ENCODE data around the gene KRTAP10-5. TPM values are rescaled to one million over a fixed set of nuclear protein-coding genes. Genes with fewer than 3 reads are reported as not detected.
"Not testable (repeated sequence)": the region's sequence is repeated elsewhere in the genome, so short reads cannot be mapped to it uniquely, and the experiment has no call there.

The KRTAP10-5 gene
- total RNA-seq, 1 donor from 2014 or later, result not detected

DNA sequence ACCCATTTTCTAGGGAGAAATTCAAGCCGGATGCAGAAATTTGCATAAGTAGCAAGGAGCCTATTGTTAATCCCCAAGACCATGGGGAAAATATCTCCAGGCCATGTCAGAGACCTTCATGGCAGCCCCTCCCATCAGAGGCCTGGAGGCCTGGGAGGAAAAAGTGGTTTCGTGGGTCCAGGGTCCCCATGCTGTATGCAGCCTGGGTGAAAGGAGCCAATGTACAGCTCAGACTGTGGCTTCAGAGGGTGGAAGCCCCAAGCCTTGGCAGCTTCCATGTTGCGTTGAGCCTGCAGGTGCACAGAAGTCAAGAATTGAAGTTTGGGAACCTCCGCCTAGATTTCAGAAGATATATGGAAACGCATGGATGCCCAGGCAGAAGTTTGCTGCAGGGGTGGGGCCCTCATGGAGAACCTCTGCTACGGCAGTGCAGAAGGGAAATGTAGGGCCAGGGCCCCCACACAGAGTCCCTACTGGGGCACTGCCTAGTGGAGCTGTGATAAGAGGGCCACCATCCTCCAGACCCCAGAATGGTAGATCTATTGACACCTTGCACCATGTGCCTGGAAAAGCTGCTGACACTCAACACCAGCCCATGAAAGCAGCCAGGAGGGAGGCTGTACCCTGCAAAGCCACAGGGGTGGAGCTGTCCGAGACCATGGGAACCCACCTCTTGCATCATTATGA is 29.9 kb upstream of the KRTAP10-5 start:
- not testable (repeated sequence) for DNase-seq (ENCODE audit: low spot score)

- DNase-seq (ENCODE audit: low spot score), result no peak
Measured at GRCh38 chr21:44609193-44609592, 28.8 kb upstream of the KRTAP10-5 start.

DNA sequence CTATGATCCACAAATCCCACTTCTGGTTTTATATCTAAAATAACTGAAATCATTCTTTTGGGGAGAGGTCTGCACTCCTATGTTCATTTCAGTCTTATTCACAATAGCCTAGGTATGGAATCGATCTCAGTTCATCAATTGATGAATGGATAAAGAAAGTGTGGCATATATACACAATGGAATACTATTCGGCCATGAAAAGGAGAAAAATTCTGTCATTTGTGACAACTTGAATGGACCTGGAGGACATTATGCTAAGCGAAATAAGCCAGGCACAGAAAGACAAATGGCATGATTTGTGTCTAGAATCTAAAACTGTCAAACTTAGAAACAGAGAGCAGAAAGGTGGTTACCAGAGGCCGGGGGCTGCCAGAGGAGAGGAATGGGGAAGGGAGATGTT is 26.1 kb upstream of the KRTAP10-5 start:
- DNase-seq (ENCODE audit: low spot score), result no peak

DNA sequence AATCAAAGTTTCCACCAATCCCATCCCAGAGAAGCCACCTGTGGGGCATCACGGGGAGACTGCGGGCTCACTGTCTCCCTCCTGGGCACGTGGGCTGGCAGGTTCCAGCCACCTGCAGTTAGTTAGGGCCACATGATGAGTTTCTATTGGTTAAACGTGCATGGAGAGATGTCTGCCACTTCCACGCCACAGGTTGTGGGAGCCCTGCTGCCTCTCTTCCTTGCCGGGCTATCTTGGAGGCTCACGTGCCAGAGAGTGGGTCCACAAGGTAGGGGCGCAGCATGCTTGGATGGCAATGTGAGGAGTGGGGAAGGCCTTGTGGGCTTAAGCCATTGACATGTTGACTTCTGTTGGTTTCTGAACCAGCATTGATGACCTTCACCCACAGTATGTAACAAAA is 23.5 kb upstream of the KRTAP10-5 start:
- DNase-seq (ENCODE audit: low spot score), result no peak

DNA sequence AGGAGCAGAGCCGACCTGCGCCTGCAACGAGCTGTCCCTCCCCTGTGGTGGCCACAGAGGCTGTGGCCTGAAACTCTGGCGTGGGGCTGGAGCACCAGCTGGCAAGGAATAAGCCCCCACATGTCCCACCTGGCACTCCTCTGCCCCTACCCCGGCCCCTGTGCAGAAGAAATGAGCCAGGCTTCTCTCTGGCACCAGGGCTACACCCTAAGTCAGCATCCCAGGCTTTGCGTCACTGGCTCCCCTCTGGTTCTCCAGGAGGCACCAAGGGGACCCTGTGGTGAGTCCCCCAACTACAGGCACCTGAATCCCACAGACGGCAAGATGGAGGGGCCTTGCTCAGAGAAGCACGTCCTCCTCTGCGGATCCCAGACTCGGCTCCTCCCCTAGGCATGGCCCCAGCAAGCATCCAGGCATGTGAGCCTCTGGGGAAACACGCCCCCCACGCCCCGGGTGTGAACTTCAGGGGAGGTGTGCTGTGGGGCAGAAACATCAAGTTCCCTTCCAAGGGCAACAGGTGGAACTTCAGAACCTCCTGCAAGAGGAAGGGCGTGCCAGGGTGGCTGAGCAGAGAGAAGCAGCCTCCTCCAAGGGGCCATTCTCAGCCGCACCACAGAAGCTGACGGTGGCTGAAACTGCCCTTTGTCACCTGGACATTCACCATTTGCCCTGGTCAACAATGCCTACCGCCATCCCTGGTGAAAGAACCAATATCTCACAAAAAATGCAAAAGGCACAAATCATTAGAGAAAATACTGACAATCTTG is 22.9 kb upstream of the KRTAP10-5 start:
- no peak for DNase-seq (ENCODE audit: low spot score)

DNA sequence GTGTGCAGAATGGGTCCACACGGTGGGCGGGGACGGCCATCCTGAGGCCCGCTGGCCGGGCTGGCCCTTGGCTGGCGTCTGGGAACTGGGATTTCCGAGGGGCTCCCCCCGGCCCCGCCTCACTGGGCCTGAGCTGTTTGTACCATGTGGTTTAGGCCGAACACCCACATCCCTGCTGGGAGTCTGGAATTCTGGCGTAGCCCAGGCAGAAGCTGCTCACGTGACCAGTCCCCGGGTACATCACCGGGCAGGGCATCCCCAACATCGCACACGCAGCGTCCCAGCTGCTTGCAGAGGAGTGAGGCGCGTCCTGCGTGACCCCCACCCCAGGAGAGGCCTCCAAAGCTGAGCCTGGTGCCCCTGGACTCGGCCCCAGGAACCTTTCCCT is 22.1 kb upstream of the KRTAP10-5 start:
- no peak for DNase-seq (ENCODE audit: low spot score)

GRCh38 chr21:44601596-44602462 is 21.4 kb upstream of the KRTAP10-5 start:
- DNase-seq (ENCODE audit: low spot score), result no peak

DNA sequence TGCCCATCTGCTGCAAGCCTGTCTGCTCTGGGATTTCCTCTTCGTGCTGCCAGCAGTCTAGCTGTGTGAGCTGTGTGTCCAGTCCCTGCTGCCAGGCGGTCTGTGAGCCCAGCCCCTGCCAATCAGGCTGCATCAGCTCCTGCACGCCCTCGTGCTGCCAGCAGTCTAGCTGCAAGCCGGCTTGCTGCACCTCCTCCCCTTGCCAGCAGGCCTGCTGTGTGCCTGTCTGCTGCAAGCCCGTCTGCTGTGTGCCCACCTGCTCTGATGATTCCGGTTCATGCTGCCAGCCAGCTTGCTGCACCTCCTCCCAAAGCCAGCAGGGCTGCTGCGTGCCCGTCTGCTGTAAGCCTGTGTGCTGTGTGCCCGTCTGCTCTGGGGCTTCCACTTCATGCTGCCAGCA is 20.7 kb upstream of the KRTAP10-5 start:
- not testable (repeated sequence) for DNase-seq (ENCODE audit: low spot score)

DNA sequence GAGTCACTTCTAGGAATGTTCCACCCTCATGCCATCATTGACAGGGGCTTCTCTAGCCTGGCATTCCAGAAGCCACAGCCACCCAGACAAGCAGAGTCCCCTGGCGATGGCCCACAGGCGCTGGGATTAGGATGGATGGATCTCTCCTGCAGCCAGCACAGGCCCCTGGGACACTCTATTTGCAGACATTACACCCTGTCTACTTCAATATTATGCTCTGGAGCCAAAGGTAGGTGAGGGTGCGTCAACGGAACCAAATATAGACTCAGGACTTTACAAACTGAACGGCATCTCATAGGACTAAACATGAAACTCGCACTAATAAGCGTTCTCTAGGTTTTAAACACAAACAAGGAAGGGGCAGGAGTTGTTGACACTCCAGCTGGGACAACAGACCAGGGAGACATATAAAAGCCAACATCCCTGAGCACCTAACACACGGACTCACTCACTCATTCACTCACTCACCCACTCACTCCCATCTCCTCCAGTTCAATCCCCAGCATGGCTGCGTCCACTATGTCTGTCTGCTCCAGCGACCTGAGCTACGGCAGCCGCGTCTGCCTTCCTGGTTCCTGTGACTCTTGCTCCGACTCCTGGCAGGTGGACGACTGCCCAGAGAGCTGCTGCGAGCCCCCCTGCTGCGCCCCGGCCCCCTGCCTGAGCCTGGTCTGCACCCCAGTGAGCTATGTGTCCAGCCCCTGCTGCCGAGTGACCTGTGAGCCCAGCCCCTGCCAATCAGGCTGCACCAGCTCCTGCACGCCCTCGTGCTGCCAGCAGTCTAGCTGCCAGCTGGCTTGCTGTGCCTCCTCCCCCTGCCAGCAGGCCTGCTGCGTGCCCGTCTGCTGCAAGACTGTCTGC is 19.9 kb upstream of the KRTAP10-5 start, which contains the start of gene KRTAP10-7:
TSS of gene KRTAP10-7 (plus strand) at position 480 of the 861 bp plus-strand sequence. CDS start at position 505, 25 bp downstream.
- DNase-seq (ENCODE audit: low spot score), result not testable (repeated sequence)

DNA sequence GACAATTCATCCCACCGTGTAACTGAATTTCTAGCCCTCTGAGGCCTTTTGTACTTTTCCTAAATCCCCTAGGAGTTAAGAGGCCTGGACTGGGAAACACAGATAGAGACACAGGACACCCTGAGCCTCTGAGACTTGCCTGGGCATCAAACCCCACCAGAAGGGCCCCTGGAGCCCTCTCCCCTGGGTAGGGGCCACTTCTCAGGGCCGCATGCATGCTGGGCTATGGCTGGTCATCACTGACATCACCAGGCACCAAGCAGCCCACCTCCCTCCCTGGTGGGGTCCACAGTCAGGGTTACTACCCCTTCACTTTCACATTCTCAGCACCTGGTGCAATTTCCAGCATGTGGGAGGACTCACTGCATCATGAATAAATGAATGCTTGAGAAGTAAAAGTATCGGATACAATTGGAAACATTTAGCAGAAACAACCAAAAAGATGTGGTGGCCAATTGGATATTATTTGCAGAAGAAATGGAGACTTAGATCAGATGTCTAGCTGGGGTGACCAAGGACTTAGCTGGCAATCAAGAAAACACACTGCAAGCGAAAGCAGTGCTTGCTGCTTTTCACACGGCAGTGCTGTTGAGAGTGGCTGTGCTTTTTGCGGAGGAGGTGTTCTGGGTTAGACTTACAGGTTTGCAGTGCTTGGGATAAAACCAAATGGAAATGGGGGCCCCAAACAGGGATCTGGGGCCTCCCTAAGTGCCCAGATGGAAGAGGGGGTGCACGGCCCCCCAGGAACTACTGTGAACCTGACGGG is 19.0 kb upstream of the KRTAP10-5 start:
- no peak for DNase-seq (ENCODE audit: low spot score)

DNA sequence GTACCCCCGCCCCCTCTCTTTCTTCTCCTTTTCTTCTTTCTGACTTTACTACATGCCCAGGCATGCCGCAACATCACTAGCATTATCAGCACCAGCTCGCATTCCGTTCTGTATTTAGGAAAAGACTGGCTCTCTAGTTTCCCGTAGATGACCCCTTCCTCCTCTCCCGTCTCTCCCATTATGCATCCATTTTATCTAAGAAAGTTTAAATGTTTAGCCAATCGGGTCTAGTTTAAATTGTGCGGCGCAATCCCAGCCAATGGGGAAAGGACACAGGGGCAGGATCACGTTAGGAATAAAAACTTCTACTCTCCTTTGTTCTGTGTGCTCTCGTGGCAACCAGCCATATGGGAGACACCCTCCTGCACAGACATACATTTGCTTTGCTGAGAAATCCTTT is 17.7 kb upstream of the KRTAP10-5 start:
- DNase-seq (ENCODE audit: low spot score), result no peak

DNA sequence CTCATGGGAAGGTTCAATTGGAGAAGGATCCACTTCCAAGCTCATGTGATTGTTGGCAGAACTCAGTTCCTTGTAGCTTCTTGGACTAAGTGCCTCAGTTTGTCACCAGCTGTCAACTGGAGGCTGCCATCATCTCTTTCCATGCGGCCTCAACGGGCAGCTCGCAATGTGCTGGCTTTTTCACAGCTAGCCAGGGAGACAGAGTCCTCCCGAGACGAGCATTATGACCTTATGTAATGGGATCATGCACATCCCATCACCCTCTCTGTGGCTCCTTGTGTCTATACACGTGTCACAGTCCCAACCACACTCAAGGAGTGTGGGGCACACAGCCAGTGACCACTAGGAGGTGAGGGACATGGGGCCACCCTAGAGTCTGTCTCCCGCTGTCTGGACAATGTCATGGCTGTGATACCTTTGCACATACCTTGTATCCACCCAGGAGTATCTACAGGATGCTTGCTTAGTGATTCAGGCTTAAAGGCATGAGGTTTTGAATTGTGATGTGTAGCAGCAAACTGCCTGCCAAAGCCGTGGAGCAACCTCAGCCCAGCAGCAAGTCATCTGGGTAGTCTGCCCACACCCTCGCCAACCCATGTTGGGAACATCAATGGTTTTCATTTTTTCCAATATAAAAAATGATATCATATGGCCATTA is 15.8 kb upstream of the KRTAP10-5 start:
- no peak for DNase-seq (ENCODE audit: low spot score)

DNA sequence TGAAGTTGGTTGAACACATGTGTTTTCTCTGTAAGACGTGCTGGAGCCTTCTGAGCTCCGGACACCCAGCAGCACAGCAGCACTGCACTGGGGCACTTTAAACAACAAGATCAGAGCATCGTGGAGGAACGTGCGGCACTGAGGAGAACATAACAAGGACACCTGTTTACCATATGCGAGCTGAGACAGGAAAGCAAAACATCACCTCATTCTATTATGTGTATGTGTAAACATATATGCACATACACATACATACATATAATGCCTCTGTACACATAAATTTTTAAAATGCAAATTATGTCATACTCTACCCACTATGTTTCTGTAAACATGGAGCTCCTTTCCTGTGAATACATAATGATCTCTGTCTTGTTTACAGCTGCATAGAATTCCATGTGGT is 15.1 kb upstream of the KRTAP10-5 start:
- DNase-seq (ENCODE audit: low spot score), result no peak

DNA sequence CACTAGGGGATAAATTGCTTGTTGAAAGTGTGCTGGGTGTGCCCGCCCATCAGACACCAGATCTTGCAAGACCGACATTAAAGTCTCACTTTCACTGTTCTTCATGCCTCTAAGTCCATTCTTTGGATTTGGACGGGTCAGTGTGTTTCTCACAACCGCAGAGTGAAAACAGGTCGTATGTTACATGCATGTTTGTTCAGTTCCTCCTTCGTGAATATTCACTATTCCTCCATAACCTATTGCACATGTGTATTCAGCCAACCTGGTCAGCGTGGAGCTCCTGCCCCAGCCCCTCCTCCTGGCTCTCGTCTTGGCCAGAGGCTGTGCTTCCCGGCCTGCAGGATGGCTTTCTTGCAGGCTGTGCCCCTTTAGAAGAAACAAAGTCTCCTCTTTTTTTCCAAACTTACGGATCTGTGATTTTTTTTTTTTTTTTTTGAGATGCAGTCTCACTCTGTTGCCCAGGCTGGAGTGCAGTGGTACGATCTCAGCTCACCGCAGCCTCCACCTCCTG is 14.1 kb upstream of the KRTAP10-5 start:
- DNase-seq (ENCODE audit: low spot score), result no peak

DNA sequence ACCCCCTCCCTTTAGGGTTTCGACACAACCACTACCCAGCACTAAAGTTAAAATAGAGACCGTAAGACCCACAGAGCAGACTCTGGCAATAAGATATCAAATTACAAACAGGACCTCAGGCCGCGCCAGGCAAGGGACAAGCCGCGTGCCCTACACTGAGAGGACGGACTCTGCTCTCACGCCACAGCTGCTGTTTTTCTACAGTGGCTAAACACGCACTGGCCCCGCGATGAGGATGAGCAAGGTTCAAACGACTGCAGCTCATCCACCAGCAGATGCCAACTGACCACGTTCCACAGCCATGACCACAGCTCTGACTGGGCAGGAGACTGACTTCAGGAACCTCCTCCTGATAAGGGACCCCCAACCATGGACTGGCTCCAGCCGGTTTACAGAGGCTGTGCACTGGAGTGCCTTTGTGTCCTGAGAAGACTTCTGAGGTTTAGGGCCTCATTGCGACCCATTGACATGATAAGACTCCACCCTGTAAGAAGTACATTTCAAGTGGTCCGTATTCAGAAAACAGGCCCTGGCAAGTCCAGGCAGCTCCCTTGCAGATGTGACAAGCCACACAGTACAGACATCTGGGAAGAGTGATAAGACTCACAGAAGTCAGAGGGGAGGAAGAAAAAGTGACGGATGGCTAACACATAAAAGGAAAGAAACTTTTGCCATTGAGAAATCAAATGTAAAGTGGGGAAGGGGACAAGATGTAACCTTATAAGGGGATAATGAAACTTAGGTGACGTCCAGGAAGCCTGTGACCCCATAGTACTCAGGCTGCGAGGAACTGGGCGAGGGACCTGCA is 13.4 kb upstream of the KRTAP10-5 start:
- no peak for DNase-seq (ENCODE audit: low spot score)

DNA sequence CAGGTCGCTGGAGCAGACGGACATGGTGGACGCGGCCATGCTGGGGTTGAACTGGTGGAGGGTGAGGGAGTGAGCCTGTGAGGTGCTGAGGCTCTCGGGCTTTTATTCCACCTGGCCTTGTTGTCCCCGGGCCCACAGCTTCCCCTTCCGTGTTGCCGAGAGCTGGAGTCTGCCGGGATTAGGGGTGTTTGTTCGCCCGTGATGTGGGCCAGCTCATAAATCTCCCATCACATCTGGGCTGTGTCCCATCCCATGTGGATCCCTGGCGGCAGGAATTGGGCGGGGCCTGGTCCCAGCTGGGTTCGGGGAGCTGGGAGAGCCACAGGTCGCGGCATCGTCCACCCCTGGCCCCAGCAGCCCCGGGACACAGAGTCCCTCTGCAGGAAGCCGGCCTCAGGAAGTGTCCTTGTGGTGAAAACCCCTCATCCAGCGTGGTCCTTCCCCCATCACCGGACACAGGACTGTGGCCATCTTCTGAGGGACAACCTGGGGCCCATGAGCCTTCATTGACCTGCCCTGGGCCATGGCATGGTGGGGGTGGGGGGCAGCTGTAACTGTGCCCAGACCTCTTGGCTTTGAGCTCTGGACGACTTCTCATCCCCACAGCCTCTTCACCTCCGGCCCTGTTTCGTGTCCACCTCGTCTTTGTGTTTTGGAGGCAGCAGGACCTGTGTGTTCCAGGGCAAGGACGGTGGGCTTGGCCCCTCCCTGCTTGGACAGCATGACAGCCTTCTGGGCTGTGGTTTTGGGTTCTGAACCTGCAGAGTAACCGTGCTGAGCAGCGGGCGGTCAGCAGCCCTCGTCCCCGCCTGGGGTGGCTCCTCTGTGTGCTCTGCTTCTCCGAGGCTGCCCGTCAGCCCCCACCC is 12.3 kb upstream of the KRTAP10-5 start, which contains the start of gene KRTAP10-6:
TSS of gene KRTAP10-6 (minus strand) at position 60 of the 866 bp plus-strand sequence. CDS start at position 39, 21 bp downstream.
- no peak for DNase-seq (ENCODE audit: low spot score)

- not testable (repeated sequence) for DNase-seq (ENCODE audit: low spot score)
Measured at GRCh38 chr21:44591801-44592130, 11.4 kb upstream of the KRTAP10-5 start.
